Suppressor macrophage treated with lipopolysaccharide for 1 hour (primary cell): ENCODE measurements around the gene MUCL3.
A peak's percentile ranks its signal among the peaks of the same experiment; 100 is the strongest.
"Not testable (repeated sequence)": the region's sequence is repeated elsewhere in the genome, so short reads cannot be mapped to it uniquely, and the experiment has no call there.

Experiments
- DNase-seq, 3 donors: peaks; one replicate each; pipeline ENCODE4 v3.0.0-alpha.2; 2020 to 2022

The MUCL3 gene

DNA sequence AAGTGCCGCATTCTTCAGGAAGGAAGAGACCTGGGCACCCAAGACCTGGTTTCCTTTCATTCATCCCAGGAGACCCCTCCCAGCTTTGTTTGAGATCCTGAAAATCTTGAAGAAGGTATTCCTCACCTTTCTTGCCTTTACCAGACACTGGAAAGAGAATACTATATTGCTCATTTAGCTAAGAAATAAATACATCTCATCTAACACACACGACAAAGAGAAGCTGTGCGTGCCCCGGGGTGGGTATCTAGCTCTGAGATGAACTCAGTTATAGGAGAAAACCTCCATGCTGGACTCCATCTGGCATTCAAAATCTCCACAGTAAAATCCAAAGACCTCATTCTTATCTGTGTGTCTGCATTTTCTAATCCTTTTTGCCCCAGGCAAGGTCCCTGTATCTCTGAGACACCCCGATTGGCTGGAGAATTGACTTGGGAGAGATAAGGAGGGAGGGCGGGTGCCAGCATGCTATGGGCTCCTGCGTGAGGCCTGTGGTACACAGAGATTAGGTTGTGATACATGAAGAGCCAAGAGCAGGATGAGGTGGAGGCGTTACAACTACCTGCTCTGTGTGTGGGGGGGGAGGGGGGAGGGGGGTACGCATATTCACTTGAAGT lies 47.5 kb downstream of the MUCL3 start:
- DNase-seq = no peak

GRCh38 chr6:30990422-30991086 lies 49.8 kb downstream of the MUCL3 start:
- peak in 2 of 3 donors; percentile 12 to 24 for DNase-seq

- peak; percentile 57 to 64 (median 59) for DNase-seq
Measured at GRCh38 chr6:30991891-30992290, 51.1 kb downstream of the MUCL3 start.

- no peak for DNase-seq
Measured at GRCh38 chr6:30997301-30997700, 56.5 kb downstream of the MUCL3 start.

- DNase-seq = no peak
Measured at GRCh38 chr6:30998785-30999184, 58.0 kb downstream of the MUCL3 start.

GRCh38 chr6:31000067-31000860 lies 59.5 kb downstream of the MUCL3 start:
- not testable (repeated sequence) for DNase-seq

GRCh38 chr6:31001281-31001888 lies 60.6 kb downstream of the MUCL3 start:
- no peak for DNase-seq

GRCh38 chr6:31002471-31002870 lies 61.7 kb downstream of the MUCL3 start:
- no peak for DNase-seq
